HCT116 (cell line): Measurements from ENCODE around the gene RFLNA. TPM values are rescaled to one million over a fixed set of nuclear protein-coding genes. Genes with fewer than 3 reads are reported as not detected.

Source experiments
- ATAC-seq: fragments of 200-7000 bp; cut with Tn5 transposase; 2 replicates; pipeline ENCODE4 v1.9.1; 2020; ENCODE audit warnings: mild to moderate bottlenecking, moderate library complexity
- BruUV-seq: library from RNA; stranded (reverse); fragments of 400-500 nt; replicated peaks from 2 replicates; lab custom pipeline; 2021; lab: Mats Ljungman, UMichigan
- CTCF ChIA-PET: fragments of 300-600 bp; sonication (Branson Sonifier 250); formaldehyde crosslinking; loops from one replicate; lab custom pipeline; 2021; ENCODE audit warnings: antibody characterized with exemption; lab: Charles Lee
- POLR2A ChIA-PET: fragments of 300-600, 350-600 bp; sonication (Branson Sonifier 250); formaldehyde crosslinking; loops from one replicate; lab custom pipeline; 2021; ENCODE audit warnings: antibody characterized with exemption; lab: Charles Lee
- RAD21 ChIA-PET, 2 experiments: fragments of 300-600 bp; sonication (Branson Sonifier 250); formaldehyde crosslinking; loops; one replicate each; lab custom pipeline; 2023; ENCODE audit warnings: low total read pairs in 2 of 2; ENCODE audit not compliant: uncharacterized antibody in 2 of 2, unreplicated experiment in 2 of 2, low non-redundant PET in 1 of 2; lab: Charles Lee
- DNase-seq: peaks from one replicate; pipeline ENCODE4 v3.0.0-alpha.2; 2010; ENCODE audit warnings: low read depth, low spot score
- H2AFZ ChIP-seq: fragments of 200-600 bp; shearing (Covaris generic), sonication (generic); 2 replicates; pipeline ENCODE4 v1.6.1; 2017; ENCODE audit warnings: low read depth, mixed run types, mixed read lengths, antibody characterized with exemption, low read length; ENCODE audit not compliant: poor library complexity, severe bottlenecking
- H3K27ac ChIP-seq: 2 replicates; pipeline ENCODE4 v1.5.1; 2012; ENCODE audit warnings: low read depth, low read length
- H3K27me3 ChIP-seq: fragments of 200-600 bp; sonication (generic); 2 replicates; pipeline ENCODE4 v1.6.1; 2016; ENCODE audit warnings: mixed run types, low read length, mixed read lengths; ENCODE audit not compliant: insufficient read depth
- H3K36me3 ChIP-seq, 2 experiments: fragments of 200-500 bp in 1 of 2; fragments of 200-600 bp in 1 of 2; sonication (Bioruptor generic) in 1 of 2; sonication (generic) in 1 of 2; 2 replicates each; pipeline versions ENCODE4 v1.5.1 to v1.6.1; 2014 to 2016; ENCODE audit warnings: low read length in 2 of 2, inconsistent platforms in 1 of 2, mixed read lengths in 1 of 2, mixed run types in 1 of 2; ENCODE audit not compliant: insufficient read depth in 2 of 2, control insufficient read depth in 1 of 2
- H3K4me1 ChIP-seq, 2 experiments: fragments of 200-600 bp in 1 of 2; sonication (generic) in 1 of 2; 2 replicates each; pipeline versions ENCODE4 v1.5.1 to v1.6.1; 2012 to 2017; ENCODE audit warnings: low read length in 2 of 2, inconsistent platforms in 1 of 2, mild to moderate bottlenecking in 1 of 2, mixed read lengths in 1 of 2, mixed run types in 1 of 2, moderate library complexity in 1 of 2; ENCODE audit not compliant: insufficient read depth in 2 of 2, control insufficient read depth in 1 of 2
- H3K4me2 ChIP-seq: fragments of 200-600 bp; sonication (generic); 2 replicates; pipeline ENCODE4 v1.6.1; 2017; ENCODE audit warnings: mixed run types, low read length, mixed read lengths
- H3K4me3 ChIP-seq, 2 experiments: fragments of 200-600 bp in 1 of 2; sonication (generic) in 1 of 2; replicated peaks in 1 of 2; 2 replicates each; pipeline ENCODE4 v1.5.1; 2011 to 2016; ENCODE audit warnings: low read length in 2 of 2, control low read depth in 1 of 2, low read depth in 1 of 2, mild to moderate bottlenecking in 1 of 2, mixed read lengths in 1 of 2, mixed run types in 1 of 2
- H3K79me2 ChIP-seq: fragments of 200-600 bp; sonication (generic); 2 replicates; pipeline ENCODE4 v1.6.1; 2017; ENCODE audit warnings: mild to moderate bottlenecking, mixed run types, low read length, moderate library complexity, mixed read lengths; ENCODE audit not compliant: insufficient read depth
- H3K9ac ChIP-seq: fragments of 200-600 bp; sonication (generic); 2 replicates; pipeline ENCODE4 v1.6.1; 2016; ENCODE audit warnings: low read length, mixed read lengths
- H3K9me2 ChIP-seq: fragments of 200-600 bp; sonication (generic), shearing (Covaris generic); 2 replicates; pipeline ENCODE4 v1.6.1; 2017; ENCODE audit warnings: mixed run types, mild to moderate bottlenecking, moderate library complexity; ENCODE audit not compliant: insufficient read depth
- H3K9me3 ChIP-seq, 2 experiments: fragments of 200-500 bp in 1 of 2; fragments of 200-600 bp in 1 of 2; sonication (Bioruptor generic) in 1 of 2; sonication (generic) in 1 of 2; 2 replicates each; pipeline ENCODE4 v1.6.1; 2014 to 2017; ENCODE audit warnings: low read length in 2 of 2, mixed read lengths in 2 of 2, inconsistent platforms in 1 of 2, low read depth in 1 of 2, mild to moderate bottlenecking in 1 of 2, mixed run types in 1 of 2, moderate library complexity in 1 of 2; ENCODE audit not compliant: control insufficient read depth in 1 of 2, insufficient read depth in 1 of 2
- H4K20me1 ChIP-seq: fragments of 200-600 bp; sonication (generic), shearing (Covaris generic); 2 replicates; pipeline ENCODE4 v1.6.1; 2017; ENCODE audit warnings: mixed run types, mild to moderate bottlenecking, moderate library complexity; ENCODE audit not compliant: insufficient read depth
- CBX3 ChIP-seq: IDR thresholded peaks from 2 replicates; pipeline ENCODE4 v1.6.1; 2012; ENCODE audit warnings: low read depth
- CEBPB ChIP-seq: IDR thresholded peaks from 2 replicates; pipeline ENCODE4 v1.6.1; 2012; ENCODE audit warnings: low read depth
- CTCF ChIP-seq, 3 experiments: fragments of 200-600 bp in 1 of 3; sonication (generic) in 1 of 3; IDR thresholded peaks in 2 of 3; conservative IDR thresholded peaks in 1 of 3; 2 replicates each; pipeline ENCODE4 v1.5.1; 2012 to 2017; ENCODE audit warnings: low read depth in 2 of 3, low read length in 2 of 3, antibody characterized with exemption in 1 of 3, borderline replicate concordance in 1 of 3, control low read depth in 1 of 3, mild to moderate bottlenecking in 1 of 3, mixed read lengths in 1 of 3, mixed run types in 1 of 3, moderate library complexity in 1 of 3; ENCODE audit not compliant: insufficient read depth in 1 of 3
- EGR1 ChIP-seq: IDR thresholded peaks from 2 replicates; pipeline ENCODE4 v1.6.1; 2012; ENCODE audit warnings: low read depth
- ELF1 ChIP-seq: IDR thresholded peaks from 2 replicates; pipeline ENCODE4 v1.6.1; 2012; ENCODE audit warnings: low read depth, borderline replicate concordance
- FOSL1 ChIP-seq: IDR thresholded peaks from 2 replicates; pipeline ENCODE4 v1.6.1; 2012; ENCODE audit warnings: low read depth
- JUND ChIP-seq: IDR thresholded peaks from 2 replicates; pipeline ENCODE4 v1.6.1; 2012
- MAX ChIP-seq: IDR thresholded peaks from 2 replicates; pipeline ENCODE4 v1.6.1; 2012
- POLR2A ChIP-seq: IDR thresholded peaks from 2 replicates; pipeline ENCODE4 v1.7.0; 2011; ENCODE audit warnings: borderline replicate concordance; ENCODE audit not compliant: insufficient read depth, insufficient read length; ENCODE audit errors: extremely low read depth
- POLR2AphosphoS5 ChIP-seq: IDR thresholded peaks from 2 replicates; pipeline ENCODE4 v1.6.1; 2011; ENCODE audit warnings: mild to moderate bottlenecking, low read depth, low read length, moderate library complexity
- REST ChIP-seq: IDR thresholded peaks from 2 replicates; pipeline ENCODE4 v1.6.1; 2012; ENCODE audit warnings: low read depth
- SIN3A ChIP-seq: IDR thresholded peaks from 2 replicates; pipeline ENCODE4 v1.6.1; 2012; ENCODE audit warnings: low read depth
- SP1 ChIP-seq: IDR thresholded peaks from 2 replicates; pipeline ENCODE4 v1.6.1; 2012; ENCODE audit warnings: low read depth
- TCF7L2 ChIP-seq: IDR thresholded peaks from 2 replicates; pipeline ENCODE4 v1.7.0; 2011; ENCODE audit warnings: borderline replicate concordance, inconsistent platforms; ENCODE audit not compliant: insufficient read depth, insufficient read length; ENCODE audit errors: extremely low read depth
- YY1 ChIP-seq: IDR thresholded peaks from 2 replicates; pipeline ENCODE4 v1.6.1; 2011; ENCODE audit warnings: low read length, low read depth, moderate library complexity, mild to moderate bottlenecking; ENCODE audit not compliant: insufficient replicate concordance; ENCODE audit errors: extremely low read depth
- intact Hi-C: fragments of 100-400 bp; cut with micrococcal nuclease; formaldehyde crosslinking; loops from 2 replicates; pipeline ENCODE4 v1.10.0; 2022
- total RNA-seq: library from RNA; stranded (reverse); gene quantifications from one replicate; pipeline ENCODE4 v1.2.1, GENCODE V29; 2021; ENCODE audit not compliant: unreplicated experiment

RFLNA gene
- total RNA-seq, 1 experiment from 2014 or later, result not detected

- no TSS peak for BruUV-seq
- H3K4me3 ChIP-seq, result no peak overlapping the region
- no peaks in the 10 kb centered on the region for H3K4me1 ChIP-seq
- H3K4me2 ChIP-seq, result no peak overlapping the region
- no peak overlapping the region for H2AFZ ChIP-seq
- H3K27me3 ChIP-seq, result no peaks in the 10 kb centered on the region
- H3K9me3 ChIP-seq, result no peaks in the 10 kb centered on the region
- no peaks in the 10 kb centered on the region for H4K20me1 ChIP-seq
- intact Hi-C loops, result loop anchor here (5.0 kb wide), 1 partner anchor 437 kb away; no protein-coding TSS in a partner anchor
- no peak overlapping the region for H3K9ac ChIP-seq
- ChIA-PET POLR2A (no interaction called here), RAD21 (no interaction called here), CTCF (no interaction called here)
- no peaks in the 10 kb centered on the region for H3K9me2 ChIP-seq
- no peak for TF ChIP-seq JUND
- no peak for TF ChIP-seq CBX3
- TF ChIP-seq EGR1, result no peak
- TF ChIP-seq ELF1, result no peak
- TF ChIP-seq TCF7L2, result no peak
- no peak for TF ChIP-seq YY1
- TF ChIP-seq POLR2AphosphoS5, result no peak
- TF ChIP-seq SP1, result no peak
- no peak for TF ChIP-seq SIN3A
- TF ChIP-seq CEBPB, result no peak
- no peak for TF ChIP-seq POLR2A
- TF ChIP-seq REST, result no peak
- no peak for TF ChIP-seq MAX
- TF ChIP-seq FOSL1, result no peak
- TF ChIP-seq CTCF (IDR thresholded peaks at IDR 0.05 in 2 of 3, conservative IDR thresholded peaks at IDR 0.05 in 1 of 3; ENCODE audit: borderline replicate concordance in 1 of 3, insufficient read depth in 1 of 3, low read depth in 2 of 3, low read length in 2 of 3), result no peak
- no peaks in the 10 kb centered on the region for H3K79me2 ChIP-seq
- no peak for DNase-seq
- no peak for ATAC-seq
- peaks cover 5 to 26% of the 10 kb centered on the region in 2 experiments; a peak in 3 of 4 replicates for H3K36me3 ChIP-seq
- H3K27ac ChIP-seq, result no peak overlapping the region
These were observed 40.1 kb downstream of the RFLNA start for GRCh38 chr12:124334976-124335375.
